WERI-Rb-1 (cell line): Measurements from ENCODE around the gene SUSD1.

Experiments
- DNase-seq: peaks from one replicate; pipeline ENCODE4 v3.0.0-alpha.2; 2020
- H3K27ac ChIP-seq: fragments of 250-450 bp; sonication (Bioruptor Pico); 2 replicates; pipeline ENCODE4 v1.5.1; 2020; ENCODE audit warnings: mild to moderate bottlenecking, moderate library complexity
- H3K27me3 ChIP-seq: fragments of 250-450 bp; sonication (Bioruptor Pico); 2 replicates; pipeline ENCODE4 v1.5.1; 2021; ENCODE audit warnings: mild to moderate bottlenecking, low read depth, moderate library complexity; ENCODE audit not compliant: insufficient read depth, severe bottlenecking
- H3K36me3 ChIP-seq: fragments of 250-450 bp; sonication (Bioruptor Pico); 2 replicates; pipeline ENCODE4 v1.5.1; 2020; ENCODE audit warnings: mild to moderate bottlenecking, moderate library complexity
- H3K4me3 ChIP-seq: 2 replicates; pipeline ENCODE4 v1.5.1; 2011; ENCODE audit warnings: low read depth, mild to moderate bottlenecking, control low read depth, low read length
- H3K9me3 ChIP-seq: fragments of 250-450 bp; sonication (Bioruptor Pico); 2 replicates; pipeline ENCODE4 v1.5.1; 2021; ENCODE audit warnings: mild to moderate bottlenecking, moderate library complexity; ENCODE audit not compliant: severe bottlenecking
- TF ChIP-seq, protein P1 (sequence below): IDR thresholded peaks from 2 replicates; pipeline ENCODE4 v1.5.1; 2011; ENCODE audit warnings: low read depth, mild to moderate bottlenecking, control low read depth, inconsistent platforms, low read length

The SUSD1 gene

DNA sequence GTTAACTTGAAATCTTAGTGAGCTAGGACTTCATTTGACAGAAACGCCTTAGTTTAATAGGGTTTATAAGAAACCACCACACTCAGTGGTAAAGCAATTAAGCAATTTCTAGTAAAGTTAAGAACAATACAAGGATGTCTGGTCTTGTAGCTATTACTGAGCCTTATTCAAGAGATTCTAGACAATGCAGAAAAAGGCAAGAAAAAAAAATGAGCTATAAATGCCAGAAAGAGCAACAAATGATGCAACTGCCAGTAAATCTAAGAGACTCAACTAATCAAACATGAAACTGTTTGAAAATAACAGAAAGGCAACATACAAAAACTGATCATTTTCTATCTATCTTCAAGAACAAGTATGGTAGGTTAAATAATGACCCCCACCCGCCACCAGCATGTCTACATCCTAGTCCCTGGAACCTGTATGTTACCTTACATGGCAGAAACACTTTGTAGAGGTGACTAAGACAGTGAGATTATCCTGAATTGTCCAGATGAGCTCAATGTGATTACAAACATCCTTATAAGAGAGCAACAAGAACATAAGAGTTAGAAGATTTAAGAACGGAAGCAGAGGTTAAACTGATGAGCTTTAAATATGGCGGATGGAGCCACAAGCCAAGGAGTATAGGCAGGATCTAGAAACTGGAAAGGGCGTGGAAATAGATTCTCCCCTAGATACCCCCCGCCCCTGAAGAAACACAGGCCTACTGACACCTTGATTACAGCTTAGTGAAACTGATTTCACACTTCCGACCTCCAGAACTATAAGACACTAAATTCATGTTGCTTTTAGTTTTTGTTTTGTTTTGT, 93.0 kb downstream of the SUSD1 start:
- H3K27ac ChIP-seq = no peak overlapping the region
- H3K4me3 ChIP-seq = no peak overlapping the region
- H3K36me3 ChIP-seq = peaks cover 44% of the 10 kb centered on the region
- no peaks in the 10 kb centered on the region for H3K27me3 ChIP-seq
- no peaks in the 10 kb centered on the region for H3K9me3 ChIP-seq
- no peak for DNase-seq
- TF ChIP-seq, protein P1, sequence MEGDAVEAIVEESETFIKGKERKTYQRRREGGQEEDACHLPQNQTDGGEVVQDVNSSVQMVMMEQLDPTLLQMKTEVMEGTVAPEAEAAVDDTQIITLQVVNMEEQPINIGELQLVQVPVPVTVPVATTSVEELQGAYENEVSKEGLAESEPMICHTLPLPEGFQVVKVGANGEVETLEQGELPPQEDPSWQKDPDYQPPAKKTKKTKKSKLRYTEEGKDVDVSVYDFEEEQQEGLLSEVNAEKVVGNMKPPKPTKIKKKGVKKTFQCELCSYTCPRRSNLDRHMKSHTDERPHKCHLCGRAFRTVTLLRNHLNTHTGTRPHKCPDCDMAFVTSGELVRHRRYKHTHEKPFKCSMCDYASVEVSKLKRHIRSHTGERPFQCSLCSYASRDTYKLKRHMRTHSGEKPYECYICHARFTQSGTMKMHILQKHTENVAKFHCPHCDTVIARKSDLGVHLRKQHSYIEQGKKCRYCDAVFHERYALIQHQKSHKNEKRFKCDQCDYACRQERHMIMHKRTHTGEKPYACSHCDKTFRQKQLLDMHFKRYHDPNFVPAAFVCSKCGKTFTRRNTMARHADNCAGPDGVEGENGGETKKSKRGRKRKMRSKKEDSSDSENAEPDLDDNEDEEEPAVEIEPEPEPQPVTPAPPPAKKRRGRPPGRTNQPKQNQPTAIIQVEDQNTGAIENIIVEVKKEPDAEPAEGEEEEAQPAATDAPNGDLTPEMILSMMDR = no peak

DNA sequence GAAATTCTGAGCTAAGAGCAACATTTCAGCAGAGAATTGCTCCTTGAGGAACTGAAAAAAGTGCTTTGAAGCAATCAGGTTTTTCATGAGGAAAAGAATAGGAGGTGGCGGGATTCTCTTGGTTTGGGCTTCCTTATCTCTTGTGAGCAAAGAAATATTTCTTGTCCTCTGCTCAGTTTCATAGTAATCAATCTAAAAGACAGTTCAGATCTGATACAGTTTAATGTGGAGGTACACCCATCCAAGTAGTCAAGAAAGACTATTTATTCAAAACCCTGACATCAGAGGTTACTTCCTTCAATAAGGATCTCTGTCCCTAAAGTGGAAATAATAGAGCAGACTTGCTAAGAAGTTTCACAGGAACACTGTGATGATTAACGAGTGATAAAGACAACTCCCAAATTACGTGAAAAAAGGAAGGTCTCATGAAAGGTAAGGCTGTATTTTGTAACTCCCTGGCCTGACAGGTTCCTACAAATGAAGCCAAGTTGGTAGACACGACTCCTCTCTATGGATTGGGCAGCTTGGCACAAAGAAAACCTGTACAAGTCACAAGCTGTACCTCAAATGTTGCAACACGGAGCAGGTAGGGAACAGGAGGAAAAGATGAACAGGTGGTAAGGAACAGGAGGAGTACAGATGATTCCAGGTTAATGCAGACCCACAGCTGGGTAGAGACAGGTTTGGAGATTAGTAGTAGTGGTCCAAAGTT, 94.1 kb downstream of the SUSD1 start:
- peaks cover 43% of the 10 kb centered on the region for H3K36me3 ChIP-seq
- no peak for DNase-seq

DNA sequence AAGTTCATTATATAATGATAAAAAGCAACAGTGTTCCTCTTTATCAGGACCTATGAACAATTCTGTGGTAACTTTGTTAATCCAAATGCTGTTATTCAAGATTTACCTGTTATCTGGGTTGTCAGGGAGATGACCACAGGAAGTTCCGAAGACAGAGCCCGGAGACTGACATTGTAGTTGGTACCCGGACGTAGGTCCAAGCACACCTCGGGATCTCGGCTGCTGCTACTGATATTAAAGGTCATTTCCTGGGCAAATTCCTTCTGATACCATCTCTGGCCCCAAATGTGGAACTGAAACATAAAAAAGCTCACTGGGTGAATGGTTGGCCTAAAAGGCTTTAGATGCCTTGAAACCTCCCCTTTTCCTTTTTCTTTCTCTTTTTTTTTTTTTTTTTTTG, 96.7 kb downstream of the SUSD1 start:
- Histone ChIP-seq H3K9me3 (no peaks in the 10 kb centered on the region), H3K4me3 (no peak overlapping the region), H3K27ac (no peak overlapping the region), H3K27me3 (no peaks in the 10 kb centered on the region), H3K36me3 (peaks cover 37% of the 10 kb centered on the region)
- no peak for DNase-seq
- TF ChIP-seq, protein P1 = no peak

More for the DNA sequence above, 94.1 kb downstream of the SUSD1 start:
- Histone ChIP-seq H3K27me3 (no peaks in the 10 kb centered on the region), H3K27ac (no peak overlapping the region), H3K9me3 (no peaks in the 10 kb centered on the region), H3K4me3 (no peak overlapping the region)
- TF ChIP-seq, protein P1 = no peak

DNA sequence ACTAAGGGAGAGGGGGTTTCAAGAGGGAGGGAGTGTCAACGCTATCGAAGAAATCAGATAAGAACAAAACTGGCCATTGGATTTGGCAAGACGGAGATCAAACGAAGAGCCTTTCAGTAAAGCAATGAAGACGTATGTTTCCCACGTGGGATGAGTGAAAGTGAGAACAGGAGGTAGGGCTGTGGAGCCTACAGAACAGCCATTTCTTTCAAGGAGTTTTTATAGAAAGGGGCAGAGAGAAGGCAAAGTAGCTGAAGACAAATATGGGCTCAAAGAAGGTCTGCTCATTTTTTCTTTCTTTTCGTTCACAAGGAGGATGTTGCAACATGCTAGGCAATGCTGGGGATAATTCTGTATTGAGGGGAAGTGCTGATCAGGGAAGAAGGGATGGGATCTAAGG, 98.3 kb downstream of the SUSD1 start:
- TF ChIP-seq, protein P1 = no peak
- no peak overlapping the region for H3K27ac ChIP-seq
- DNase-seq = no peak
- H3K9me3 ChIP-seq = no peaks in the 10 kb centered on the region
- peaks cover 29% of the 10 kb centered on the region for H3K36me3 ChIP-seq
- no peaks in the 10 kb centered on the region for H3K27me3 ChIP-seq
- no peak overlapping the region for H3K4me3 ChIP-seq

DNA sequence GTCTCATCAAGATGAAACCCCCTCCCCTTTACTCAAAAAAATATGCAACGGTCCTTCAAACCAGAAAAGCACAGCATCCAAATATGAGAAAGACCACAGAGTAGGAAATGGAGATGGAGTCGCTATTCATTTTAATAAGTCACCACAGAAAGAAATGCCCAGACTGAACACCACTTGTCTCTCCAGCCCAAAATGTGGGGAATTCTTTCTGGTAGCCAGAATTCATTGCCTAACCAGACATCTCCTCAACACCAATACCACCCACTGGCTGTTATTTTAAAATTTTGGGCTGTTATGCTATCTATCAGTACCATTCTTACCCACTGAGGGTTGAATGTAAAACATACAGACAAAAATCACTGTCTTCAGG, 100.1 kb downstream of the SUSD1 start:
- Histone ChIP-seq H3K9me3 (no peaks in the 10 kb centered on the region), H3K4me3 (no peak overlapping the region), H3K27ac (no peak overlapping the region), H3K27me3 (no peaks in the 10 kb centered on the region), H3K36me3 (peaks cover 30% of the 10 kb centered on the region)
- DNase-seq = no peak
- TF ChIP-seq, protein P1 = no peak
